Astrocyte (in vitro differentiated cells and primary cell): ENCODE data around the gene FRMD4B.

ENCODE experiments used
- CTCF ChIP-seq: IDR thresholded peaks from 2 replicates; pipeline ENCODE4 v1.5.1; 2011; ENCODE audit warnings: low read depth, mild to moderate bottlenecking, inconsistent platforms, low read length, moderate library complexity; ENCODE audit not compliant: insufficient read depth
- EZH2 ChIP-seq: IDR thresholded peaks from 2 replicates; pipeline ENCODE4 v1.6.1; 2012; ENCODE audit warnings: mild to moderate bottlenecking, low read length, inconsistent platforms; ENCODE audit not compliant: insufficient read depth

GRCh38 chr3:69328963-69329302, 57.0 kb downstream of the FRMD4B start:
- TF ChIP-seq CTCF = no peak
- TF ChIP-seq EZH2 = no peak
